Dermis lymphatic vessel endothelial cell (primary cell): ENCODE data around the gene IP6K2. TPM values are rescaled to one million over a fixed set of nuclear protein-coding genes. Genes with fewer than 3 reads are reported as not detected.

Experiments
- total RNA-seq: library from RNA; depleted of rRNA; stranded (reverse); fragments of >200 nt; gene quantifications from 2 replicates; pipeline ENCODE4 v1.2.1, GENCODE V29; 2014

The IP6K2 gene
- total RNA-seq: 33.8 and 47.6 TPM in 2 replicates

GRCh38 chr3:48716982-48717746 is at the start of gene IP6K2:
TSS of gene IP6K2 (minus strand) at chr3:48717221. CDS start at chr3:48695291, 21,930 bp downstream.

GRCh38 chr3:48685603-48686511 is 31.2 kb downstream of the IP6K2 start, which contains the start of gene NCKIPSD:
TSS of gene NCKIPSD (minus strand) at chr3:48685915. CDS start at chr3:48685807, 108 bp downstream.

DNA sequence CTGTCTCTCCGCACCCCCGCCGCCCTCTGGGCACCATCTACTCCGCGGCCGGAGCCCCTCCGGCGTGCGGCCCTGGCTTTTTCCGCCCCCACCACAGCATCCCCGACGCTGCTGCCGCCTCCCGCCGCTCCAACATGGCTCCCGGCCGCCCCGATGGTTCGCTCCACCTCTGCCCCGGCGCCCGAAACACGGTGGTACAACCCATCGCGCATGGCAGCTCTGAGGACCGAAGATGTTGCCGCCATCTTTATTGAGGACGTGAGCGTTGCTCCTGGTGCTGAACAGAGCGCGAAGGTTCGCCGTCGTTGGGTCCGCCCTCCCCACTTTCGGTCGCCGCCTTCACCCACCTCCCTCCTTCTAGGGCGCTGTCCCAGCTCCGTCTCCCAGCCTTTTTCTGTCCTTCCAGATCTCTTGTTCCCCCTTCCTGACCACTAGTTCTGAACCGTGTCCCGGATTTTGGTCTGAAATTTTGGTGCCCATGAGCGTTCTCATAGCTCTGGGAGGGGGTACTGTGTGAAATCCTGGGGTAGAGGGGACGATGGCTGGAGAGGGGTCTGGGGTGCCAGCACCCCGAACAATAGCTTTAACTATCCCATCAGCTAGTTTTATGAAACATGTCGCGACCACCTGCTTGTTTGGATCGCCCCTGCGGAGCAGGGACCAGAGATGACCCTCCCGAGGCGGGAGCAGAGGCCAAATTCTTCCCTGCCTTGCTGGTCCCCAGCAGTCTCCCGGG is 54.1 kb downstream of the IP6K2 start, which contains the start of gene CELSR3:
Gene CELSR3, minus strand, starts transcription at position 134 of the 736 bp plus-strand sequence. CDS start 252 bp downstream, outside the sequence.

Other genes starting within 250 kb of the IP6K2 start
- 54.3 and 62.4 TPM in 2 replicates for gene SHISA5, start 213.0 kb downstream of the IP6K2 start, total RNA-seq
- 0.43 and 0.76 TPM in 2 replicates for gene PFKFB4, start 160.4 kb downstream of the IP6K2 start, total RNA-seq
- gene UCN2, start 153.4 kb downstream of the IP6K2 start, total RNA-seq: 0.09 and 0.11 TPM in 2 replicates
- 0.09 and 0.87 TPM in 2 replicates for gene COL7A1, start 121.9 kb downstream of the IP6K2 start, total RNA-seq
- 246 and 249 TPM in 2 replicates for gene UQCRC1, start 107.6 kb downstream of the IP6K2 start, total RNA-seq
- 0.09 TPM in 1 of 2 replicates, not detected in the other for gene TMEM89, start 95.5 kb downstream of the IP6K2 start, total RNA-seq
- gene SLC26A6, start 81.8 kb downstream of the IP6K2 start, total RNA-seq: 9.4 and 11.6 TPM in 2 replicates
- 0.09 and 0.22 TPM in 2 replicates for gene CELSR3, start 54.3 kb downstream of the IP6K2 start, total RNA-seq
- gene NCKIPSD, start 31.3 kb downstream of the IP6K2 start, total RNA-seq: 3.7 and 4.3 TPM in 2 replicates
- 31.5 and 32.1 TPM in 2 replicates for gene PRKAR2A, start 130.7 kb upstream of the IP6K2 start, total RNA-seq
- gene SLC25A20, start 181.7 kb upstream of the IP6K2 start, total RNA-seq: 25.3 and 27.3 TPM in 2 replicates
- 62.5 and 72.5 TPM in 2 replicates for gene ARIH2, start 201.6 kb upstream of the IP6K2 start, total RNA-seq